Upper lobe of left lung (tissue), 4 donors: ENCODE data around the gene LCN15.

Experiments
- CTCF ChIP-seq, 6 experiments: fragments of 450-650 bp in 4 of 6; fragments of 200-600 bp in 2 of 6; sonication (generic) in 2 of 6; IDR thresholded peaks; one replicate each; pipeline ENCODE4 v1.5.1; 2016 to 2019; ENCODE audit warnings: antibody characterized with exemption in 6 of 6
- EP300 ChIP-seq, 4 donors: sonication (generic); formaldehyde crosslinking; IDR thresholded peaks; one replicate each; pipeline ENCODE4 v1.5.1; 2017; ENCODE audit warnings: antibody characterized with exemption in 4 of 4, control low read depth in 2 of 4
- POLR2A ChIP-seq, 4 donors: fragments of 450-650 bp; IDR thresholded peaks; one replicate each; pipeline ENCODE4 v1.5.1; 2016 to 2017; ENCODE audit warnings: antibody characterized with exemption in 4 of 4, mild to moderate bottlenecking in 2 of 4
- POLR2AphosphoS5 ChIP-seq, 2 donors: sonication (generic); formaldehyde crosslinking; IDR thresholded peaks; one replicate each; pipeline ENCODE4 v1.5.1; 2017; ENCODE audit warnings: antibody characterized with exemption in 2 of 2

GRCh38 chr9:136794281-136794999 lies 30.1 kb upstream of the LCN15 start:
- TF ChIP-seq EP300 (IDR thresholded peaks at IDR 0.05) (no peak), CTCF (IDR thresholded peaks at IDR 0.05) (no peak), POLR2AphosphoS5 (IDR thresholded peaks at IDR 0.05) (no peak), POLR2A (IDR thresholded peaks at IDR 0.05) (no peak)
